DND-41 (cell line): ENCODE results near the gene KIFAP3.

Experiments
- ATAC-seq: fragments of 200-7000 bp; cut with Tn5 transposase; 3 replicates; pipeline ENCODE4 v1.9.1; 2021; ENCODE audit warnings: low read depth; ENCODE audit not compliant: insufficient read depth
- DNase-seq: peaks from one replicate; pipeline ENCODE4 v3.0.0-alpha.2; 2020
- H2AFZ ChIP-seq: 2 replicates; pipeline ENCODE4 v1.6.0; 2012; ENCODE audit warnings: low read depth, low read length
- H3K27ac ChIP-seq: 2 replicates; pipeline ENCODE4 v1.5.1; 2012; ENCODE audit warnings: low read length, inconsistent platforms
- H3K27me3 ChIP-seq: fragments of 200-600 bp; sonication (generic); 2 replicates; pipeline ENCODE4 v1.6.0; 2012; ENCODE audit warnings: low read length, mild to moderate bottlenecking, inconsistent platforms; ENCODE audit not compliant: insufficient read depth, poor library complexity
- H3K36me3 ChIP-seq: 2 replicates; pipeline ENCODE4 v1.5.1; 2012; ENCODE audit warnings: low read length, inconsistent platforms; ENCODE audit not compliant: insufficient read depth
- H3K4me1 ChIP-seq: 2 replicates; pipeline ENCODE4 v1.5.1; 2012; ENCODE audit warnings: mild to moderate bottlenecking, low read length; ENCODE audit not compliant: insufficient read depth
- H3K4me2 ChIP-seq: 2 replicates; pipeline ENCODE4 v1.6.0; 2012; ENCODE audit warnings: mild to moderate bottlenecking, moderate library complexity, low read length, inconsistent platforms; ENCODE audit not compliant: insufficient read depth
- H3K4me3 ChIP-seq, 2 experiments: fragments of 200-600 bp in 1 of 2; shearing (Covaris generic) in 1 of 2; 2 replicates each; pipeline ENCODE4 v1.5.1; 2012 to 2016; ENCODE audit warnings: inconsistent platforms in 2 of 2, low read length in 2 of 2, mild to moderate bottlenecking in 2 of 2, low read depth in 1 of 2, moderate library complexity in 1 of 2
- H3K79me2 ChIP-seq: 2 replicates; pipeline ENCODE4 v1.6.0; 2012; ENCODE audit warnings: low read length, inconsistent platforms; ENCODE audit not compliant: insufficient read depth
- H3K9ac ChIP-seq: 2 replicates; pipeline ENCODE4 v1.6.0; 2012; ENCODE audit warnings: low read depth, mild to moderate bottlenecking, inconsistent platforms, low read length, moderate library complexity
- H3K9me3 ChIP-seq: 2 replicates; pipeline ENCODE4 v1.5.1; 2012; ENCODE audit warnings: low read length, moderate library complexity, mild to moderate bottlenecking, inconsistent platforms; ENCODE audit not compliant: insufficient read depth, severe bottlenecking
- H4K20me1 ChIP-seq: 2 replicates; pipeline ENCODE4 v1.6.0; 2012; ENCODE audit warnings: low read length; ENCODE audit not compliant: insufficient read depth
- EZH2 ChIP-seq: IDR thresholded peaks from 3 replicates; pipeline ENCODE4 v1.6.1; 2012; ENCODE audit warnings: borderline replicate concordance, low read depth, mild to moderate bottlenecking, moderate library complexity, low read length, inconsistent platforms; ENCODE audit not compliant: severe bottlenecking
- TF ChIP-seq, protein P1 (sequence below): IDR thresholded peaks from 2 replicates; pipeline ENCODE4 v1.5.1; 2012; ENCODE audit warnings: borderline replicate concordance, low read length, moderate library complexity, mild to moderate bottlenecking; ENCODE audit not compliant: poor library complexity, severe bottlenecking; ENCODE audit errors: extremely low read depth

KIFAP3 gene

DNA sequence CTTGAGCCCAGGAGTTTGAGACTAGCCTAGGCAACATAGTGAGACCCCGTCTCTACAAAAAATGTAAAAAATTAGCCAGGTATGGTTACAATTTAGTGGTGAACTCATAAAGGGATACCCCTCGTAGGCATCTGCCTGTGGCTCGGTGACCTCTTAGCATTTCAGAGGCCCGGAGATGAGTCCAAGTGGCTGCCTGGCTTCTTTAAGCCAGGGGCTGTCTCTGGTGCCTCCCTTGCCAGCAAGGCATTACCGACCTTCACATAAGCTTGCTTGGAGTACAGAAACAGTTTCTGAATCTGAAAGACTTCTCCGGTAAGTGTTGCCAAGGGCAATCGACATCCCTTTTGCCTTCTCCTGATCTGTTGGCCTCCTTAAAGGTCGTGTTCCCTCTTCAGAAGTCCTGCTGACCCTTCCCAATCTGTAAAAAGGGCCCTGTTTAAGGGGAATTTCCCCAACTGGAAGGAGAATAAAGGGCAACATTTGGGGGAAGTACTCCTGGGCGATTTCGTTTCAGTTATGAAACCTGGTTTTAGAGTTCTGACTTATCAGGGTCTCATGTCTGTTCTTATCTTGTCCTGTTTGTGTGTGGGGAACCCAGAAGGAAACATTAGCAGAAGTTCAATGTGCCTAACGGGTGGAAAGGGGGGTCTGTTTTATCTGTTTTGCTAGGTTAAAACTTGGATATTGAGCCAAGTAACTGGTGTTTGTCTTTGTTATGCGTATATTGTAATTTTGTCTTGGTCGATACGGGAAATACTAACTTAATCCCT is 32.9 kb downstream of the KIFAP3 start:
- Histone ChIP-seq H3K4me3 (no peak overlapping the region), H3K79me2 (no peaks in the 10 kb centered on the region), H3K4me1 (no peaks in the 10 kb centered on the region), H3K9ac (no peak overlapping the region), H3K36me3 (peaks cover 36% of the 10 kb centered on the region), H3K27me3 (no peaks in the 10 kb centered on the region), H3K4me2 (no peak overlapping the region), H2AFZ (no peak overlapping the region), H3K27ac (no peak overlapping the region), H3K9me3 (no peaks in the 10 kb centered on the region), H4K20me1 (no peaks in the 10 kb centered on the region)
- TF ChIP-seq, protein P1, sequence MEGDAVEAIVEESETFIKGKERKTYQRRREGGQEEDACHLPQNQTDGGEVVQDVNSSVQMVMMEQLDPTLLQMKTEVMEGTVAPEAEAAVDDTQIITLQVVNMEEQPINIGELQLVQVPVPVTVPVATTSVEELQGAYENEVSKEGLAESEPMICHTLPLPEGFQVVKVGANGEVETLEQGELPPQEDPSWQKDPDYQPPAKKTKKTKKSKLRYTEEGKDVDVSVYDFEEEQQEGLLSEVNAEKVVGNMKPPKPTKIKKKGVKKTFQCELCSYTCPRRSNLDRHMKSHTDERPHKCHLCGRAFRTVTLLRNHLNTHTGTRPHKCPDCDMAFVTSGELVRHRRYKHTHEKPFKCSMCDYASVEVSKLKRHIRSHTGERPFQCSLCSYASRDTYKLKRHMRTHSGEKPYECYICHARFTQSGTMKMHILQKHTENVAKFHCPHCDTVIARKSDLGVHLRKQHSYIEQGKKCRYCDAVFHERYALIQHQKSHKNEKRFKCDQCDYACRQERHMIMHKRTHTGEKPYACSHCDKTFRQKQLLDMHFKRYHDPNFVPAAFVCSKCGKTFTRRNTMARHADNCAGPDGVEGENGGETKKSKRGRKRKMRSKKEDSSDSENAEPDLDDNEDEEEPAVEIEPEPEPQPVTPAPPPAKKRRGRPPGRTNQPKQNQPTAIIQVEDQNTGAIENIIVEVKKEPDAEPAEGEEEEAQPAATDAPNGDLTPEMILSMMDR: no peak
- TF ChIP-seq EZH2: no peak
- no peak for DNase-seq
- no peak for ATAC-seq

DNA sequence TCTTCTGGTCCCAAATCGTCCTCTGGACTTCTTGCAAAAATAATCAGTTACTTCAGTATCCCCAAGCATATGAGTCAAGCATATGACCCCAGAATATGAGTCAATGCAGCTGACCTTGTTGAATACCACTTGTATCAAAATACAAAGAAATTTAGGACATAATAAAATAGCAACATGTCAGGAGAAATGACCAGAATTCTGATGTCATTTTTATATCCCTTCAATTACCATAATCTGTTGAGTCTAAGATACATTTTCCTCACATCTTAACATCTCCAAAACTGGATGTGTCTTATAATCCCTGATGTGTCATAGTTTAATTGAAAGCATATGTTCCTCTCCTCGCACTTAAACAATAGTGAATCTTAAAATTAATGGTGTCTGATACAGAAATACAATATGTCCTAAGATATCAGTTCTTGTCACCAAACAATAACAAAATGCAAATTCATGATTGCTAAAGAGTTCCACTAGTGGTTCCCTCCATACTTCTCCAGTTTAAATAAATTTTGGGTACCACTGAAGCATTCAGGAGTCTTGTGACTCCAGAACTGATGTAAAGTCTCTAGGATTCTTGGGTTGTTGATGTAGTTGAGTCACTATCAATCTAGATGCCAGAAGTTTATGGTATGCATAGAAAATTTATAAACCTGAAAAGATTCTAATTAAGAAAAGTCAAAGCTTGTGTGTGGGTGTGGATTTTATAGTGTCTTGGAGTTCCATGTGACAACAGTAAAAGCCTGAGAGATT is 41.8 kb downstream of the KIFAP3 start:
- Histone ChIP-seq H3K27me3 (no peaks in the 10 kb centered on the region), H4K20me1 (no peaks in the 10 kb centered on the region), H3K4me2 (no peak overlapping the region), H3K4me3 (no peak overlapping the region), H3K36me3 (peaks cover 23% of the 10 kb centered on the region; the same call in 1 of the 2 replicates), H2AFZ (no peak overlapping the region), H3K9ac (no peak overlapping the region), H3K79me2 (no peaks in the 10 kb centered on the region), H3K4me1 (no peaks in the 10 kb centered on the region), H3K27ac (no peak overlapping the region), H3K9me3 (no peaks in the 10 kb centered on the region)
- no peak for TF ChIP-seq EZH2
- TF ChIP-seq, protein P1: no peak
- DNase-seq: no peak
- ATAC-seq: no peak

DNA sequence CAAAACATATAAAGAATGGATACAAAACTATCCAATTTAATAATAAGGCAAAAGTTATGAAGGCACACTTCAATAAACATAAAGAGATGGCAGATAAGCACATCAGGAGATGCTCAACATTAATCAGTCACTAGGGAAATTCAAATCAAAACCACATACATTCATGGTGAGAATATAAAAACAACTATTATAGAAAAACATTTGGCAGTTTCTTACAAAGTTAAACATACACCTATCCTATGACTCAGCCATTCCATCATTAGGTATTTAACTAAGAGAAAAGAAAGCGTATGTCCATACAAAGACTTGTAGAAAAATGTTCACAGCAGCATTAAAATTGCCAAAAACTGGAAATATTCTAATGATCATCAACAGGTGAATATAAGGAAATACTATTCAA is 44.3 kb downstream of the KIFAP3 start:
- no peak for DNase-seq
- H3K9me3 ChIP-seq: no peaks in the 10 kb centered on the region
- TF ChIP-seq, protein P1: no peak
- no peaks in the 10 kb centered on the region for H3K79me2 ChIP-seq
- H3K27me3 ChIP-seq: no peaks in the 10 kb centered on the region
- H3K4me3 ChIP-seq: no peak overlapping the region
- no peaks in the 10 kb centered on the region for H3K4me1 ChIP-seq
- H3K36me3 ChIP-seq: peaks cover 13% of the 10 kb centered on the region; the same call in 1 of the 2 replicates
- no peaks in the 10 kb centered on the region for H4K20me1 ChIP-seq
- no peak overlapping the region for H2AFZ ChIP-seq
- no peak for ATAC-seq
- H3K9ac ChIP-seq: no peak overlapping the region
- no peak overlapping the region for H3K27ac ChIP-seq
- H3K4me2 ChIP-seq: no peak overlapping the region
